B cell (primary cell): Measurements from ENCODE around the gene HIP1.

ENCODE experiments used
- CTCF ChIP-seq: fragments of 200-600 bp; IDR thresholded peaks from one replicate; pipeline ENCODE4 v1.8.0; 2022; ENCODE audit warnings: antibody characterized with exemption, mild to moderate bottlenecking
- EZH2 ChIP-seq: IDR thresholded peaks from 2 replicates; pipeline ENCODE4 v1.6.1; 2012; ENCODE audit warnings: borderline replicate concordance, low read depth, mild to moderate bottlenecking, moderate library complexity, low read length; ENCODE audit not compliant: insufficient read depth, poor library complexity, severe bottlenecking

- TF ChIP-seq CTCF (no peak), EZH2 (no peak)
These were observed 16.4 kb downstream of the HIP1 start for GRCh38 chr7:75722373-75722772.
